ENCODE measurements around the gene JAM3.

- TF ChIP-seq CTCF (CRISPR knock-in tag; IDR thresholded peaks at IDR 0.05) (no peak), CBX2 (IDR thresholded peaks at IDR 0.05; ENCODE audit: low read depth, low read length) (no peak), CBX2 (CRISPR knock-in tag; IDR thresholded peaks at IDR 0.05; ENCODE audit: low read depth) (no peak), PITX1 (CRISPR knock-in tag; IDR thresholded peaks at IDR 0.05) (no peak)
Observed at GRCh38 chr11:134033696-134034491, 35.0 kb upstream of the JAM3 start.
